ENCODE data around the gene KRTAP5-10.
"Not testable (repeated sequence)": the region's sequence is repeated elsewhere in the genome, so short reads cannot be mapped to it uniquely, and the experiment has no call there.

Gene KRTAP5-10

GRCh38 chr11:71532036-71532610, 33.2 kb upstream of the KRTAP5-10 start:
- Histone ChIP-seq H3K4me1 (ENCODE audit: control insufficient read depth in 5 of 5, insufficient read depth in 5 of 5, low read length in 5 of 5) (no peaks in the 10 kb centered on the region), H3K27me3 (ENCODE audit: control insufficient read depth in 5 of 5, insufficient read depth in 4 of 5, low read length in 5 of 5) (no peaks in the 10 kb centered on the region), H3K27ac (ENCODE audit: low read depth, low read length) (no peak overlapping the region), H3K9me3 (ENCODE audit: control insufficient read depth in 5 of 5, low read length in 5 of 5) (no peaks in the 10 kb centered on the region), H3K9ac (ENCODE audit: low read length in 5 of 5) (no peak overlapping the region), H3K4me3 (ENCODE audit: low read depth in 1 of 5, low read length in 5 of 5) (no peak overlapping the region), H3K36me3 (ENCODE audit: control insufficient read depth in 5 of 5, insufficient read depth in 5 of 5, low read length in 5 of 5) (no peaks in the 10 kb centered on the region)

- H3K9ac ChIP-seq (ENCODE audit: low read length in 5 of 5); H3K27ac ChIP-seq (ENCODE audit: low read depth, low read length); H3K36me3 ChIP-seq (ENCODE audit: control insufficient read depth in 5 of 5, insufficient read depth in 5 of 5, low read length in 5 of 5); H3K4me1 ChIP-seq (ENCODE audit: control insufficient read depth in 5 of 5, insufficient read depth in 5 of 5, low read length in 5 of 5); H3K9me3 ChIP-seq (ENCODE audit: control insufficient read depth in 5 of 5, low read length in 5 of 5); H3K4me3 ChIP-seq (ENCODE audit: low read depth in 1 of 5, low read length in 5 of 5); H3K27me3 ChIP-seq (ENCODE audit: control insufficient read depth in 5 of 5, insufficient read depth in 4 of 5, low read length in 5 of 5): not testable (repeated sequence)
Observed at GRCh38 chr11:71534711-71535608, 30.4 kb upstream of the KRTAP5-10 start.

GRCh38 chr11:71535825-71536224, 29.5 kb upstream of the KRTAP5-10 start:
- no peak overlapping the region for H3K27ac ChIP-seq (ENCODE audit: low read depth, low read length)
- no peak overlapping the region for H3K9ac ChIP-seq (ENCODE audit: low read length in 5 of 5)
- H3K36me3 ChIP-seq (ENCODE audit: control insufficient read depth in 5 of 5, insufficient read depth in 5 of 5, low read length in 5 of 5): no peaks in the 10 kb centered on the region
- no peaks in the 10 kb centered on the region for H3K9me3 ChIP-seq (ENCODE audit: control insufficient read depth in 5 of 5, low read length in 5 of 5)
- H3K4me1 ChIP-seq (ENCODE audit: control insufficient read depth in 5 of 5, insufficient read depth in 5 of 5, low read length in 5 of 5): no peaks in the 10 kb centered on the region
- no peak overlapping the region for H3K4me3 ChIP-seq (ENCODE audit: low read depth in 1 of 5, low read length in 5 of 5)
- H3K27me3 ChIP-seq (ENCODE audit: control insufficient read depth in 5 of 5, insufficient read depth in 4 of 5, low read length in 5 of 5): no peaks in the 10 kb centered on the region

- Histone ChIP-seq H3K4me1 (ENCODE audit: control insufficient read depth in 5 of 5, insufficient read depth in 5 of 5, low read length in 5 of 5) (no peaks in the 10 kb centered on the region), H3K27me3 (ENCODE audit: control insufficient read depth in 5 of 5, insufficient read depth in 4 of 5, low read length in 5 of 5) (no peaks in the 10 kb centered on the region), H3K36me3 (ENCODE audit: control insufficient read depth in 5 of 5, insufficient read depth in 5 of 5, low read length in 5 of 5) (no peaks in the 10 kb centered on the region), H3K27ac (ENCODE audit: low read depth, low read length) (no peak overlapping the region), H3K9ac (ENCODE audit: low read length in 5 of 5) (no peak overlapping the region), H3K9me3 (ENCODE audit: control insufficient read depth in 5 of 5, low read length in 5 of 5) (no peaks in the 10 kb centered on the region), H3K4me3 (ENCODE audit: low read depth in 1 of 5, low read length in 5 of 5) (no peak overlapping the region)
Observed at GRCh38 chr11:71537537-71537936, 27.8 kb upstream of the KRTAP5-10 start.

- not testable (repeated sequence) for H3K9me3 ChIP-seq (ENCODE audit: control insufficient read depth in 5 of 5, low read length in 5 of 5); H3K36me3 ChIP-seq (ENCODE audit: control insufficient read depth in 5 of 5, insufficient read depth in 5 of 5, low read length in 5 of 5); H3K9ac ChIP-seq (ENCODE audit: low read length in 5 of 5)
Observed at GRCh38 chr11:71537977-71538665, 27.2 kb upstream of the KRTAP5-10 start, which contains the start of gene KRTAP5-8. TSS of gene KRTAP5-8 (plus strand) at chr11:71538025. CDS start at chr11:71538056, 31 bp downstream.

GRCh38 chr11:71538666-71538990, 26.7 kb upstream of the KRTAP5-10 start:
- Histone ChIP-seq H3K9ac (ENCODE audit: low read length in 5 of 5) (no peak overlapping the region), H3K9me3 (ENCODE audit: control insufficient read depth in 5 of 5, low read length in 5 of 5) (no peaks in the 10 kb centered on the region), H3K27me3 (ENCODE audit: control insufficient read depth in 5 of 5, insufficient read depth in 4 of 5, low read length in 5 of 5) (peaks cover 0 to 2% (median 0%) of the 10 kb centered on the region in 5 donors), H3K4me1 (ENCODE audit: control insufficient read depth in 5 of 5, insufficient read depth in 5 of 5, low read length in 5 of 5) (no peaks in the 10 kb centered on the region), H3K27ac (ENCODE audit: low read depth, low read length) (no peak overlapping the region), H3K4me3 (ENCODE audit: low read depth in 1 of 5, low read length in 5 of 5) (no peak overlapping the region), H3K36me3 (ENCODE audit: control insufficient read depth in 5 of 5, insufficient read depth in 5 of 5, low read length in 5 of 5) (no peaks in the 10 kb centered on the region)

More at GRCh38 chr11:71537977-71538665, 27.2 kb upstream of the KRTAP5-10 start, which contains the start of gene KRTAP5-8:
- H3K27me3 ChIP-seq (ENCODE audit: control insufficient read depth in 5 of 5, insufficient read depth in 4 of 5, low read length in 5 of 5); H3K4me1 ChIP-seq (ENCODE audit: control insufficient read depth in 5 of 5, insufficient read depth in 5 of 5, low read length in 5 of 5); H3K27ac ChIP-seq (ENCODE audit: low read depth, low read length); H3K4me3 ChIP-seq (ENCODE audit: low read depth in 1 of 5, low read length in 5 of 5): not testable (repeated sequence)

GRCh38 chr11:71539017-71539416, 26.3 kb upstream of the KRTAP5-10 start:
- Histone ChIP-seq H3K4me3 (ENCODE audit: low read depth in 1 of 5, low read length in 5 of 5) (no peak overlapping the region), H3K36me3 (ENCODE audit: control insufficient read depth in 5 of 5, insufficient read depth in 5 of 5, low read length in 5 of 5) (no peaks in the 10 kb centered on the region), H3K9me3 (ENCODE audit: control insufficient read depth in 5 of 5, low read length in 5 of 5) (no peaks in the 10 kb centered on the region), H3K27ac (ENCODE audit: low read depth, low read length) (no peak overlapping the region), H3K9ac (ENCODE audit: low read length in 5 of 5) (no peak overlapping the region), H3K27me3 (ENCODE audit: control insufficient read depth in 5 of 5, insufficient read depth in 4 of 5, low read length in 5 of 5) (peaks cover 0 to 2% (median 0%) of the 10 kb centered on the region in 5 donors), H3K4me1 (ENCODE audit: control insufficient read depth in 5 of 5, insufficient read depth in 5 of 5, low read length in 5 of 5) (no peaks in the 10 kb centered on the region)

GRCh38 chr11:71539971-71540370, 25.4 kb upstream of the KRTAP5-10 start:
- not testable (repeated sequence) for H3K27ac ChIP-seq (ENCODE audit: low read depth, low read length); H3K9ac ChIP-seq (ENCODE audit: low read length in 5 of 5); H3K27me3 ChIP-seq (ENCODE audit: control insufficient read depth in 5 of 5, insufficient read depth in 4 of 5, low read length in 5 of 5); H3K9me3 ChIP-seq (ENCODE audit: control insufficient read depth in 5 of 5, low read length in 5 of 5); H3K4me1 ChIP-seq (ENCODE audit: control insufficient read depth in 5 of 5, insufficient read depth in 5 of 5, low read length in 5 of 5); H3K36me3 ChIP-seq (ENCODE audit: control insufficient read depth in 5 of 5, insufficient read depth in 5 of 5, low read length in 5 of 5); H3K4me3 ChIP-seq (ENCODE audit: low read depth in 1 of 5, low read length in 5 of 5)

GRCh38 chr11:71540521-71541304, 24.6 kb upstream of the KRTAP5-10 start:
- not testable (repeated sequence) for H3K9ac ChIP-seq (ENCODE audit: low read length in 5 of 5); H3K4me3 ChIP-seq (ENCODE audit: low read depth in 1 of 5, low read length in 5 of 5); H3K36me3 ChIP-seq (ENCODE audit: control insufficient read depth in 5 of 5, insufficient read depth in 5 of 5, low read length in 5 of 5); H3K27ac ChIP-seq (ENCODE audit: low read depth, low read length); H3K4me1 ChIP-seq (ENCODE audit: control insufficient read depth in 5 of 5, insufficient read depth in 5 of 5, low read length in 5 of 5); H3K27me3 ChIP-seq (ENCODE audit: control insufficient read depth in 5 of 5, insufficient read depth in 4 of 5, low read length in 5 of 5); H3K9me3 ChIP-seq (ENCODE audit: control insufficient read depth in 5 of 5, low read length in 5 of 5)
